ENCODE data around the gene CHSY1.

Gene CHSY1

DNA sequence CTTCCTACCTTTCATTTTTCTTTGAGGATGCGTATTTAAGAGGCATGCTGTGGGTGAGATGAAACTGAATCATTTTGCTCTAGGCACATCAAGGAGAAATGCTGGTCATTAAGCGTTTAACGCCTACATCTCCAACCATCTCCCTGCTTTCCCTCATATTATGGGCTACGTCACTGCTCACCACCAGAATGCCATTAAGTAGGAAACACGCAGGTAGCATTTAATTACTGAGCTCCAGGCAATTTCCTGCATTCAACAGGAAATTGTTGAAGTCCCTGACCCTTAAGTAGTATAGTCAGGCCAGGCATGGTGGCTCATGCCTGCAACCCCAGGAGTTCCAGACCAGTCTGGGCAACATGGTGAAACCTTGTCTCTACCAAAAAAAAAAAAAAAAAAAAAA lies 66.1 kb downstream of the CHSY1 start:
- Histone ChIP-seq H3K4me1 (peaks cover 0 to 45% (median 25%) of the 10 kb centered on the region in 4 donors), H3K27me3 (no peaks in the 10 kb centered on the region), H3K4me3 (no peak overlapping the region), H3K27ac (no peak overlapping the region), H3K9me3 (no peaks in the 10 kb centered on the region), H3K36me3 (no peaks in the 10 kb centered on the region)
- DNase-seq, result no peak
- intact Hi-C loops (cut with DNase I; ENCODE audit: low total_unique reads), result no loop called here
- TF ChIP-seq, protein P1, sequence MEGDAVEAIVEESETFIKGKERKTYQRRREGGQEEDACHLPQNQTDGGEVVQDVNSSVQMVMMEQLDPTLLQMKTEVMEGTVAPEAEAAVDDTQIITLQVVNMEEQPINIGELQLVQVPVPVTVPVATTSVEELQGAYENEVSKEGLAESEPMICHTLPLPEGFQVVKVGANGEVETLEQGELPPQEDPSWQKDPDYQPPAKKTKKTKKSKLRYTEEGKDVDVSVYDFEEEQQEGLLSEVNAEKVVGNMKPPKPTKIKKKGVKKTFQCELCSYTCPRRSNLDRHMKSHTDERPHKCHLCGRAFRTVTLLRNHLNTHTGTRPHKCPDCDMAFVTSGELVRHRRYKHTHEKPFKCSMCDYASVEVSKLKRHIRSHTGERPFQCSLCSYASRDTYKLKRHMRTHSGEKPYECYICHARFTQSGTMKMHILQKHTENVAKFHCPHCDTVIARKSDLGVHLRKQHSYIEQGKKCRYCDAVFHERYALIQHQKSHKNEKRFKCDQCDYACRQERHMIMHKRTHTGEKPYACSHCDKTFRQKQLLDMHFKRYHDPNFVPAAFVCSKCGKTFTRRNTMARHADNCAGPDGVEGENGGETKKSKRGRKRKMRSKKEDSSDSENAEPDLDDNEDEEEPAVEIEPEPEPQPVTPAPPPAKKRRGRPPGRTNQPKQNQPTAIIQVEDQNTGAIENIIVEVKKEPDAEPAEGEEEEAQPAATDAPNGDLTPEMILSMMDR (IDR thresholded peaks at IDR 0.05), result no peak

DNA sequence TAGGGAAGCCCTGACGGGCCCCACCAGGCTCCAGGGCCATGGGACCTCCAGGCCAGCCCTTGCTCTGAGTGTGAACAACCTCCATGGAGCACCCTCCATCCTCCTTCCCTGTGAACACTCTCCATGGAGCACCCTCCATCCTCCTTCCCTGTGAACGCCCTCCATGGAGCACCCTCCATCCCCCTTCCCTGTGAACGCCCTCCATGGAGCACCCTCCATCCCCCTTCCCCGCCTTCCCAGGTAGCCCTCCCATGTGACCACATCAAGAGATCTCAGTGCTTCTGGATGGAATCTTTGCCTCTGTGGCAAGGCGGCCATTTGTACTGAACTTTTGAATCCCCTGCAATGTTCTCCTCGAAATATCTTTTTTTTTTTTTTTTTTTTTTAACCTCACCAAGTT lies 66.5 kb downstream of the CHSY1 start:
- no peak for DNase-seq
- TF ChIP-seq, protein P1 (IDR thresholded peaks at IDR 0.05), result no peak
- intact Hi-C loops (cut with DNase I; ENCODE audit: low total_unique reads), result no loop called here
- no peaks in the 10 kb centered on the region for H3K36me3 ChIP-seq
- H3K9me3 ChIP-seq, result no peaks in the 10 kb centered on the region
- H3K4me1 ChIP-seq, result peaks cover 0 to 47% (median 23%) of the 10 kb centered on the region in 4 donors
- H3K27ac ChIP-seq, result no peak overlapping the region
- H3K27me3 ChIP-seq, result no peaks in the 10 kb centered on the region
- H3K4me3 ChIP-seq, result no peak overlapping the region

DNA sequence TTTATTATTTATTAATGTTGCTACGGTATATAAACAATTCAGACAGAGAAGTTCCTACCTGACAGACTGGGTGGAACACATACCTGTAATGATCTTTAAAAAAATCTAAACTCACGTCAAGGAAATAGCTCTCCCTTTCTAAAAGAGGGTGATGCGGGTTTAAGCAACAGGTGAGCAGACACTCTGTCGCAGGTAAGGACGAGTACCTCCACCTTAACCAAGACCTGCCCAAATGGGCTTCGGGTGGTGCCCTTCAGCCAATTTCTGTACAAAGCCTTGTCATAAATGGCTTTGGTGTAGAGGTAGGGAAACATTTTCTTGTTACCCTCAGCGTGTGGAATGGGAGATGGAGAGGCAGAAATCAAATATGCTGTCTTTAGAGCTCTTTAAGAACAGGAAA lies 67.0 kb downstream of the CHSY1 start:
- H3K4me3 ChIP-seq, result no peak overlapping the region
- peaks cover 0 to 47% (median 21%) of the 10 kb centered on the region in 4 donors for H3K4me1 ChIP-seq
- H3K9me3 ChIP-seq, result no peaks in the 10 kb centered on the region
- TF ChIP-seq, protein P1 (IDR thresholded peaks at IDR 0.05), result no peak
- H3K27ac ChIP-seq, result no peak overlapping the region
- no peak for DNase-seq
- no peaks in the 10 kb centered on the region for H3K27me3 ChIP-seq
- H3K36me3 ChIP-seq, result no peaks in the 10 kb centered on the region
- intact Hi-C loops (cut with DNase I; ENCODE audit: low total_unique reads), result no loop called here

DNA sequence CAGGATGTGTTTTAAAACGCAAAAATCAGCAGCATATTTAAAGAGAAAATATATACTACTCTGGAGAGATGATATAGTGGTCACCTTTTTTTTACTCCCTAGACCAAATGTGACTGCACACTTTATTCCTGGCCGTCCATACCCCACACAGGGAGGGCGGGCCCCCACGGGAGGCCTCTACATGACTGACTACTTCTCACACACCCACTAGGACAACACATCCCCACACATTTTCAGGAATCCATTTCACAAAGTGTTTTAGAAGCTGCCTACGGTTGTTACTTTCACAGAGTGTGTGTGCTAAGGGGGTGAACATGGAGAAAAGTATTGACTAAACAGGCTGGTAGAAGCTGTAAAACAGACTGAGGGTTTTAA lies 67.9 kb downstream of the CHSY1 start:
- Histone ChIP-seq H3K9me3 (no peaks in the 10 kb centered on the region), H3K27ac (no peak overlapping the region), H3K27me3 (no peaks in the 10 kb centered on the region), H3K4me3 (no peak overlapping the region), H3K36me3 (no peaks in the 10 kb centered on the region), H3K4me1 (peaks cover 0 to 46% (median 21%) of the 10 kb centered on the region in 4 donors)
- DNase-seq, result no peak
- TF ChIP-seq, protein P1 (IDR thresholded peaks at IDR 0.05), result no peak
- intact Hi-C loops (cut with DNase I; ENCODE audit: low total_unique reads), result no loop called here

DNA sequence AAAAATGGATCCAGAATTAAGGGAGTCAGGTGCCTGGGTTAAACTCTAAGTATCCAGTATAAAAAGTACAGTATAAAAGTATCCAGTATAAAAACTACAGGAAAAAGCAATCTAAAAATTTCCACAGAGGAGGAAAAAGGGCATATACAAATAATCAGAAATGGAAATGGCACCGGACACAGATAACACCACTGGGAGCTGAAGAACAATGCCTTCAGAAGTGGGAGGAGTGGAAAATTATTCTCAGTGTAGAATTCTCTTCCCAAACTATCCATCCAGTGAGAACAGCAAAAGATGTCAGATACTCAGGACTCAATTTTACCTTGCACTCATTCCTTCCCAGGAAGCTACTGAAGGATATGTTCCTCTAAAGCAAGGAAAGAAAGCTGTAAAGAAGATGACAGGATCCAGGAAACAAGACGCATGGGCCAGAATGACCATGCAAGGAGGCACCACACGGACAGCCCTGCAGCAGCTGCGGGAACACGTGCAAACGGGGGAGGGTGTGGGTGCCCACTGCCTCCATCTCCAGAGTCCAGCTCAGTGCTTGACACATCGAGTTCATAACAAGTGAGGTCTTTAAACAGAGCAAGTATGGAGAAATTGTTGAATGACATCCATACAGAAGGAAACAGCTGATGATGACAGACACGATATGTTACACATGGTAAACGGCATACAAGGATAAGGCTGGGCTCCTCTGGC lies 68.5 kb downstream of the CHSY1 start:
- Histone ChIP-seq H3K27me3 (no peaks in the 10 kb centered on the region), H3K36me3 (peaks cover under 1 to 4% (median 3%) of the 10 kb centered on the region in 3 donors), H3K27ac (no peak overlapping the region), H3K4me3 (no peak overlapping the region), H3K4me1 (peaks cover 0 to 40% (median 18%) of the 10 kb centered on the region in 4 donors), H3K9me3 (no peaks in the 10 kb centered on the region)
- intact Hi-C loops (cut with DNase I; ENCODE audit: low total_unique reads), result no loop called here
- TF ChIP-seq, protein P1 (IDR thresholded peaks at IDR 0.05), result no peak
- no peak for DNase-seq
